PC-3 (cell line): ENCODE results near the gene INO80B. TPM values are rescaled to one million over a fixed set of nuclear protein-coding genes. Genes with fewer than 3 reads are reported as not detected.

Experiments
- ATAC-seq: fragments of 200-7000 bp; cut with Tn5 transposase; 2 replicates; pipeline ENCODE4 v1.9.1; 2020; ENCODE audit warnings: mild to moderate bottlenecking, moderate library complexity
- BruUV-seq: library from RNA; stranded (reverse); fragments of 400-500 nt; replicated peaks from 2 replicates; lab custom pipeline; 2021; lab: Mats Ljungman, UMichigan
- CTCF ChIA-PET: fragments of 300-600 bp; sonication (Branson Sonifier 250); formaldehyde crosslinking; loops from one replicate; lab custom pipeline; 2022; ENCODE audit warnings: antibody characterized with exemption; lab: Charles Lee
- POLR2A ChIA-PET: fragments of 300-600 bp; sonication (Branson Sonifier 250); formaldehyde crosslinking; loops from one replicate; lab custom pipeline; 2022; ENCODE audit warnings: antibody characterized with exemption; ENCODE audit not compliant: unreplicated experiment; lab: Charles Lee
- DNase-seq: peaks from one replicate; pipeline ENCODE4 v3.0.0-alpha.2; 2015
- H2AFZ ChIP-seq: fragments of 300-600 bp; sonication (generic); 2 replicates; pipeline ENCODE4 v1.6.0; 2016; ENCODE audit warnings: antibody characterized with exemption, low read length
- H3F3A ChIP-seq: fragments of 300-600 bp; sonication (generic); one replicate; pipeline ENCODE4 v1.6.0; 2017; ENCODE audit warnings: antibody characterized with exemption, low read length, control low read depth, mild to moderate bottlenecking; ENCODE audit not compliant: unreplicated experiment
- H3K27ac ChIP-seq: fragments of 300-600 bp; sonication (generic); 2 replicates; pipeline ENCODE4 v1.5.1; 2016; ENCODE audit warnings: mild to moderate bottlenecking, low read length
- H3K27me3 ChIP-seq: fragments of 300-600 bp; sonication (generic); 2 replicates; pipeline ENCODE4 v1.6.1; 2016; ENCODE audit warnings: low read length, mixed read lengths
- H3K36me3 ChIP-seq: fragments of 300-600 bp; sonication (generic); 2 replicates; pipeline ENCODE4 v1.6.1; 2016; ENCODE audit warnings: low read depth, mixed run types, low read length, mixed read lengths
- H3K4me1 ChIP-seq: fragments of 300-600 bp; sonication (generic); 2 replicates; pipeline ENCODE4 v1.5.1; 2016; ENCODE audit warnings: low read length; ENCODE audit not compliant: insufficient read depth
- H3K4me2 ChIP-seq: fragments of 300-600 bp; sonication (generic); 2 replicates; pipeline ENCODE4 v1.6.0; 2016; ENCODE audit warnings: low read length
- H3K4me3 ChIP-seq: fragments of 300-600 bp; sonication (generic); 2 replicates; pipeline ENCODE4 v1.5.1; 2016; ENCODE audit warnings: mild to moderate bottlenecking, low read length, mixed read lengths
- H3K79me2 ChIP-seq: fragments of 300-600 bp; sonication (generic); 2 replicates; pipeline ENCODE4 v1.6.1; 2017; ENCODE audit warnings: low read length, mixed read lengths
- H3K9ac ChIP-seq: fragments of 300-600 bp; sonication (generic); 2 replicates; pipeline ENCODE4 v1.6.0; 2016; ENCODE audit warnings: mild to moderate bottlenecking, low read length
- H3K9me2 ChIP-seq: fragments of 300-600 bp; sonication (generic); replicated peaks from 2 replicates; pipeline ENCODE4 v1.6.1; 2016; ENCODE audit warnings: mixed run types, low read length, mixed read lengths
- H3K9me3 ChIP-seq: fragments of 300-600 bp; sonication (generic); 2 replicates; pipeline ENCODE4 v1.6.1; 2016; ENCODE audit warnings: low read length, mixed read lengths
- H4K20me1 ChIP-seq: fragments of 300-600 bp; sonication (generic); 2 replicates; pipeline ENCODE4 v1.6.1; 2016; ENCODE audit warnings: low read length, mixed read lengths
- EZH2 ChIP-seq: fragments of 300-600 bp; sonication (generic); IDR thresholded peaks from one replicate; pipeline ENCODE4 v1.6.1; 2017; ENCODE audit warnings: antibody characterized with exemption, mild to moderate bottlenecking, low read length; ENCODE audit not compliant: unreplicated experiment
- EZH2phosphoT487 ChIP-seq: fragments of 300-600 bp; sonication (generic); IDR thresholded peaks from 2 replicates; pipeline ENCODE4 v1.6.1; 2018; ENCODE audit warnings: mild to moderate bottlenecking, antibody characterized with exemption, low read length, borderline replicate concordance
- intact Hi-C: fragments of 100-400 bp; cut with micrococcal nuclease; formaldehyde crosslinking; loops from 2 replicates; pipeline ENCODE4 v1.9.0; 2023
- total RNA-seq: library from RNA; depleted of rRNA; stranded (reverse); fragments of >200 nt; gene quantifications from 2 replicates; pipeline ENCODE4 v1.2.3, GENCODE V29; 2014
- TF ChIP-seq, protein P1 (sequence below): fragments of 300-600 bp; sonication (generic); conservative IDR thresholded peaks from 2 replicates; pipeline ENCODE4 v1.5.1; 2017; ENCODE audit warnings: antibody characterized with exemption, low read depth, mild to moderate bottlenecking, low read length

The INO80B gene
- total RNA-seq, 1 experiment from 2014 or later: 26.2 TPM

DNA sequence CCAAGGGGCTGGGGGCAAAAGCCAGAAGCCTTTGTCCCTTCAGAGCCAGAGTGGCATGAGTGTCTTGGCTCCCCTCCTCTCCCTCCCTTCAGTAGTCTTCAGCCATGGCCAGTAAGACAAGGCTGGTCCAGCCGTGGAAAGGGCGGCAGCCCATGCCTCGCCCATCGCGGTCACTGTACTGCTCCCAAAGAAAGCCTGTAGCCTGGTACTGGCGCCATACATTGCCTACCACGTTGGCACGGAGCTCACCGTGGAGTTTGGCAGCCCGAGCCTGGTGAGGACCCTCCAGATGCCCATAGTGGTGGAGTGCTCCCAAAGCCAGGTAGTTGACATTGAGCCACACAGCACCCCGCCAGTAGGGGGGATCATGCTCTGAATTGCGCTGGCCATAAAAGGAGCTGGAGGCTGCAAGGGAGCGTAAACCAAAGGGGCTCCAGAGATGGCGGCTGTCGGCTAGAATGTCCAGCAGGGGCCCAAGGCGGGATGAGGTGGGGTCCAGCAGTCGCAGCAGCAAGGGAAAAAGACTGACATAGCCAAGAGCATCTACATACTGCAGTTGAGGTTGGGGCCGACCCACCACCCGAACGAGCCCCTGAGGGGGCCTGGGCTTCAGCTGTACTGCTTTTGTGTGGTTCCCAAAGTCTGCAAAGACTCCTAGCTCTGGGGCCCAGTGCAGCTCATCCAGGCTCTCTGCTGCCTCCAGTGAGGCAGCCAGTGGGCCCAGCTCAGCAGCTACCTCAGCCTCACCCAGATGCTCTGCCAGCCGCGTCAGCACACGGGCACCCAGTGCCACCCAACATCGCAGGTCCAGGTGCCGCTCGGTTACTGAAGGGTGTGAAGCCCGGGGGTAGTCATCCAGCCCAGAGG, 6.5 kb downstream of the INO80B start:
- no peak overlapping the region for H3K9ac ChIP-seq
- no peak overlapping the region for H3K4me3 ChIP-seq
- H4K20me1 ChIP-seq: no peaks in the 10 kb centered on the region
- H3F3A ChIP-seq: no peaks in the 10 kb centered on the region
- no peak for DNase-seq
- no peaks in the 10 kb centered on the region for H3K9me3 ChIP-seq
- peaks cover 18% of the 10 kb centered on the region for H3K4me1 ChIP-seq
- H2AFZ ChIP-seq: no peak overlapping the region
- intact Hi-C loops: no loop called here
- ChIA-PET POLR2A (no interaction called here), CTCF (no interaction called here)
- peaks cover 5% of the 10 kb centered on the region; the same call in 1 of the 2 replicates for H3K36me3 ChIP-seq
- no TSS peak for BruUV-seq
- H3K4me2 ChIP-seq: no peak overlapping the region
- H3K79me2 ChIP-seq: peaks cover 48% of the 10 kb centered on the region
- ATAC-seq: no peak
- H3K9me2 ChIP-seq: no peaks in the 10 kb centered on the region
- H3K27me3 ChIP-seq: no peaks in the 10 kb centered on the region
- no peak overlapping the region for H3K27ac ChIP-seq
- TF ChIP-seq, protein P1, sequence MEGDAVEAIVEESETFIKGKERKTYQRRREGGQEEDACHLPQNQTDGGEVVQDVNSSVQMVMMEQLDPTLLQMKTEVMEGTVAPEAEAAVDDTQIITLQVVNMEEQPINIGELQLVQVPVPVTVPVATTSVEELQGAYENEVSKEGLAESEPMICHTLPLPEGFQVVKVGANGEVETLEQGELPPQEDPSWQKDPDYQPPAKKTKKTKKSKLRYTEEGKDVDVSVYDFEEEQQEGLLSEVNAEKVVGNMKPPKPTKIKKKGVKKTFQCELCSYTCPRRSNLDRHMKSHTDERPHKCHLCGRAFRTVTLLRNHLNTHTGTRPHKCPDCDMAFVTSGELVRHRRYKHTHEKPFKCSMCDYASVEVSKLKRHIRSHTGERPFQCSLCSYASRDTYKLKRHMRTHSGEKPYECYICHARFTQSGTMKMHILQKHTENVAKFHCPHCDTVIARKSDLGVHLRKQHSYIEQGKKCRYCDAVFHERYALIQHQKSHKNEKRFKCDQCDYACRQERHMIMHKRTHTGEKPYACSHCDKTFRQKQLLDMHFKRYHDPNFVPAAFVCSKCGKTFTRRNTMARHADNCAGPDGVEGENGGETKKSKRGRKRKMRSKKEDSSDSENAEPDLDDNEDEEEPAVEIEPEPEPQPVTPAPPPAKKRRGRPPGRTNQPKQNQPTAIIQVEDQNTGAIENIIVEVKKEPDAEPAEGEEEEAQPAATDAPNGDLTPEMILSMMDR: peak; percentile 36
- no peak for TF ChIP-seq EZH2
- TF ChIP-seq EZH2phosphoT487: no peak

DNA sequence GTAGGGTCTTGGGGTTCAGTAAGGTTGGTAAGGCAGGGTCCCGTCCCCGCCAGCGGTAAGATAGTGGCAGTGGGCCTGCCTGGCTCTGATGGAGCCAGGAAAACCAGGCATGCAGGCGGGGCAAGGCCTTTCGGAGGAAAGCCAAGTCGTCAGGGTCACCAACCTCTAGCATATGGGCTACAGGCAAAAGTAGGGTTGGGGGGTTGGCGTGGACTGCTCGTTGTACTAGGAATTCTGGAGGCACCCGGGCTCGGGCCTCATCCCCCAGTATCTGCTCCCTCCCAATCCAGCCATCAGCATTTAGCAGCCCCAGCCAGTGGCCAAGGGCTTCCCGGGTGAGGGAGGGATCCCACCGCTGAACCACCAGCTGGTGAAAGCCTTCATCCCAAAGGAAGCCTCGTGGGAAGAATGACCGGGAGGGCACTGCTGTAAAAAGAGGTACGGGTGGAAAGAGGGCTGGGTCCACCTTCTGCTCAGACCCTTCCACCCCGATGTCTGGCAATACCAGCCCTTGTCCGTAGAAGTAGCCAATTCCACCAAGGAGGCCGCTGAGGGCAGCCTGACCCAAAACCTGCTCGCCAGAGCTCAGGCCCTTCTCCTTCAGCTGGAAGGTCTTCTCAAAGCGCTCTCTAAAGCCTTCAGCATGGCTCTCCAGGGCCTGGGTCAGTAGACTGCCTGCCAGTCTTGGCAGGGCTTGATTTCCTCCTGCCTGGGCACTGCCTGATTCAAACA, 7.3 kb downstream of the INO80B start:
- Histone ChIP-seq H3K9me2 (no peaks in the 10 kb centered on the region), H3K27me3 (no peaks in the 10 kb centered on the region), H3K4me1 (peaks cover 11% of the 10 kb centered on the region; the same call in 1 of the 2 replicates), H3K9me3 (no peaks in the 10 kb centered on the region), H3K4me3 (no peak overlapping the region), H4K20me1 (no peaks in the 10 kb centered on the region), H3K27ac (no peak overlapping the region), H3K36me3 (peaks cover 5% of the 10 kb centered on the region; the same call in 1 of the 2 replicates), H3K79me2 (peaks cover 43% of the 10 kb centered on the region), H3K9ac (no peak overlapping the region), H3F3A (no peaks in the 10 kb centered on the region), H3K4me2 (no peak overlapping the region), H2AFZ (no peak overlapping the region)
- BruUV-seq: no TSS peak
- TF ChIP-seq, protein P1: no peak
- TF ChIP-seq EZH2phosphoT487 (no peak), EZH2 (no peak)
- ATAC-seq (no peak), DNase-seq (no peak)
- intact Hi-C loops: no loop called here
- ChIA-PET CTCF (no interaction called here), POLR2A (no interaction called here)
